Dedifferentiated amniotic fluid mesenchymal stem cell (primary cell): ENCODE data around the gene PIGH.
A peak's percentile ranks its signal among the peaks of the same experiment; 100 is the strongest.
"Not testable (repeated sequence)": the region's sequence is repeated elsewhere in the genome, so short reads cannot be mapped to it uniquely, and the experiment has no call there.

ENCODE experiments used
- DNase-seq: peaks from one replicate; pipeline ENCODE4 v3.0.0-alpha.2; 2016; ENCODE audit errors: extremely low spot score

The PIGH gene

DNA sequence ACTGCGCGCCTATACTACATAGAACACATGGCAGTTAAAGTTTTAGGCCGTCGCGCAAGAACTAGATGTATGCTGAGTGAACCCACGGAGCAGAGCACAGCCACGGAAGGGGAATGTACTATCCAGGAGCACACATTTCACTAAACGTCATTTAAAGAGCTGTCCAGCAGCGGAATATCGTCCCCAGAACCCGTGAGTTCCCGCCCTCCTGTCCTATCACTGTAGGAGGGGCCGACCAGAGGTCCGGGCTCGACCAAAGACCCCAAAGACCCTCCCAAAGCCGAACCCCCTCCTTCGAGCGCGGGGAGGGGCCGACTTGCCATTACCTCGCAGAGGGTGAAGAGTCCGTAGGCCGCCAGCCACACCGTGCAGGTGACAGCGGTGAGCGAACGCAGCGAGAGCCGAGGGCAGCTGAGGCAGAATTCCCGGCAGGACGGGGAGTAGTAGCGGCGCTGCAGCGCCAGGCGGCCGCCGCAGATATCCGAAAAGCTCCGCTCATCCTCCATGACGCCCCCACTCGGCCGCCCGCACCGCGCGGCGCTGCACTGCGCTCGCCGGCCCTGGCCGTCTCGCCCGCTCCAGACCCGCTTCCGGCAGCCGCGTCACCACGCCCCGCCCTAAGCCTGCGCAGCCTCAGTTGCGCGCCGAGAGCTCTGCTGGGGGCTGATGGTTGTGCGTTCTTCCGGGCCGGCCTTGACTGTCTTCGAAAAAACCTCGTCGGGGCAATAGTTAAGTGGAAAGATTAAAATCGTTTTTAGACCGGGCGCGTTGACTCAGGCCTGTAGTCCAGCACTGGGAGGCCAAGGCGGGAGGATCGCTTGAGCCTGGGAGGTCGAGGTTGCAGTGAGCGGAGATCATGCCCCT lies at the start of gene PIGH:
PIGH (minus strand) TSS at position 571 of the 864 bp plus-strand sequence; CDS start at position 506, 65 bp downstream.
- DNase-seq, result peak; percentile 78

DNA sequence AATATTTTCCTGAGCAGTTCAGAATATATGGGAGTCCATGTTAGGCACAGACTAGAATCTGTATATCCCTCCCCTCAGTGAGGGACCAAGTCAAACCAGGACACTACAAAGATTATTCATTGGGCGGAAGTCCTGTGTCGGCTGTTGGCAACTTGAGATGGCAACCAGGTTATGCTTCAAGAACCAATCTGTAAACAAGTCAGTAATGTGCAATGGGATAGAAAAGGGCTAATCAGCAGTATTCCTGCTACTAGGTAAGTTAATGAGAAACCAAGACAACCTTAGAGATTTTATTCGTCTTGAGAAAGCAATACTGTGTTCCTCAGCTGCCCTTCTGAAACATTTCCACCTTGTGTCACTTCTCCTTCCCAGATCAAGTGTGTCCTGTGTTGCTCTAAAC lies 46.1 kb upstream of the PIGH start:
- DNase-seq, result no peak

- DNase-seq, result no peak
Observed at GRCh38 chr14:67645414-67645813, 45.3 kb upstream of the PIGH start.

DNA sequence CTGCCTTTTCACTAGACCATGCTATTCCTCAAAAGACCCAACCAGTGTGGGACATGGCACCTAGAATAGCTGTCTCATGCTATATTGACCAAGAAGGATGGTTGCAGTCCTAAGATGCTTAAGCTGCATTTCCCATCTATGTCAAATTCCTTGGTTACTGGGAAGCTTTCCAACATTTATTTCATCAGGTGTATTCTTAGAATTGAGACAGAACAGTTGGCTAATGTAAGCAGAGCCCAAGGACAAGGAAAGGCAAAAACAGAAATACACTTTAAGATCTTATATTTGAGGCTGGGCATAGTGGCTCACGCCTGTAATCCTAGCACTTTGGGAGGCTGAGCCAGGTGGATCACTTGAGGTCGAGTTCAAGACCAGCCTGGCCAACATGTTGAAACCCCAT lies 44.4 kb upstream of the PIGH start:
- no peak for DNase-seq

- no peak for DNase-seq
Observed at GRCh38 chr14:67643713-67644112, 43.6 kb upstream of the PIGH start.

DNA sequence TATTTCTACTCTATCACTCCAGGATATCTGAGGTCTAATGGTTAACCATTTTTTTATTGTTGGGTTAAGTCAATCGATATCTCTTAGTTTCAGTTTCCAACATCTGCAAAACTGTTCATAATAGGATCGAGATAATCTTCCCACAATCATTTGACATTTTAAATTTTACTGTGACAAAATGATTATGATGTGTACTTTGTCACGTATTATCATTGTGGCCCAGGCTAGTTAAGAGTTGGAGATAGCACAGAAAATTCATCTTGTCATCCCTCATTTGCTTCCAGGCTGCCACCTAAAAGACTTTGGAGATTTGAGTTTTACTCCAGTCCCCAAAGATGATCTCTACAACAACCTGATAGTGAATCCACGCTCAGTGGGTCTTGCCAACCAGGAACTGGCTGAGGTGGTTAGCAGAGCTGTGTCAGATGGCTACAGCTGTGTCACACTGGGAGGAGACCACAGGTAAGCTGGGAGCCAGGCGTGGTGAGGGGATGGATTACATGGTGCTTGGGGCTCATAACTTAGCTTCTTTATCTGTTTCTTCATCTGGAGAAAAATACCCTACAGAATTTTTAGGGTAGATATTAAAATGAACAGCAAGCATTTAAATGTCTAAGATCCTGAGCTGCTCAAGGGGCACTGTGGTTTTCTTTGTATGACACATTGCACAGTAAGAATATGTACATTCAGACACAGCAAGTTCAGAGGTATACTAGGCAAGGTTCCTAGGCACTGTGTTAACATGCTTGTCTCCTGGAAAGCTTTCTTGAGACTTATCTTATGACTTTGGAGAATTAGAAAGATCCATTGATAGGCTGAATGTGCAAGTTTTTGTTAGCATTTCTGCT lies 42.1 kb upstream of the PIGH start:
- no peak for DNase-seq

GRCh38 chr14:67641480-67641879 lies 41.4 kb upstream of the PIGH start:
- DNase-seq, result no peak

- DNase-seq, result no peak
Observed at GRCh38 chr14:67638642-67639041, 38.6 kb upstream of the PIGH start.

DNA sequence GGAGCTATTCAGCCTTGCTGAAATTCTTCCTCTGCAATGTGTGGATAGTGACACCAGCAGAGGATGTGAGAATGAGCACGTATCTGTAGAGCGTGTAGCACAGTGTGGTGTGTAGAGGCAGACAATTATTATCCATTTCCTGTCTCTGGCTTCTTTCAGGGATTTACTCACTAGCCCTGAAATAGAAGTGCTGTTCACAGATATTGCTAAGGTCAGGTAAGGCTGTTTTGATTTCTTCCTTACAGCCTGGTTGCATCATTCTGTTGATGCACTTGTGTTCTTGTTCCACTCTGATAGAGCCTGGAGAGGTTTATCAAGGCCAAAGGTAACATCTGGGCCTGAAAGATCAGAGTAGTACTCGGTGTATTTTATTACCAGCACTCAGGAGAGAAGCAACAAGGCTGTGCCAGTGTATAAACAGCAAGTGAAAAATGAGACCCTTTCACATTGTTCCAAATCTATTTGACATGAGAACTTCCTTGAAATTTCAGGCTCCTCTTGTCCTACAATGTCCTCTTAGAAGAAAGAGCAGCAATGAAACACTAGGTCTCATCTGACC lies 36.4 kb upstream of the PIGH start:
- no peak for DNase-seq

DNA sequence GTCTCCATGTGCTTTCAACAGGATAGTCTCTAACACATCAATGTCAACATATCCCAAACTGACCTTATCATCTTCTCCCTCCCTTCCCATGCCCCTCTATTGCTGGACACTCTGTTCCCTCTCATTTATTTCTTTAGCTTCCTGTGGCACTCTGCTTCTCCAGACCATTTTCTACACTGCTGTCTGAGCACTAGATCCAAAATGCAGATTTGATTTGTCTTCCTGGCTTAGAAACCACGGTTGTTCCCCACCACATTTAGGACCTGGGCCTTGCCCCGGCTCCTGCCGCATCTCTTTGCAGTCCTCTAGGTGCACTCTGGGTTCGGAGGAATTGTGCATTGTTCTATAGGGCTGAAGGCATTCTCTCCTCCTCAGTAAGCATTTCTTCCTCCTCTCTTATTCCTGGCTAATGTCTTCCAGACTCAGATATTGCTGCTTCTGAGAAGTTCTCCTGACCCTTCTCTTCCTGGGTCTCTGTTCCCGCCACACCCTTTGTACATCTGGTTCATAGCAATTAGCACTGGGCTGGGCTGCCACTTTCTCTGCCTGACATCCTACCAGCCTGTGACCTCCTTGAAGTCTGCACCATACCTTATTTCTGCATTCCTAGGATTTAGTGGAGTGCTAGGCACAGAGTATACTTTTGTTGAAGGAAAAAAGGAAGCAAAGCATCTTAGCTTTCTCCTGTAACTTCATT lies 33.5 kb upstream of the PIGH start:
- DNase-seq, result no peak

DNA sequence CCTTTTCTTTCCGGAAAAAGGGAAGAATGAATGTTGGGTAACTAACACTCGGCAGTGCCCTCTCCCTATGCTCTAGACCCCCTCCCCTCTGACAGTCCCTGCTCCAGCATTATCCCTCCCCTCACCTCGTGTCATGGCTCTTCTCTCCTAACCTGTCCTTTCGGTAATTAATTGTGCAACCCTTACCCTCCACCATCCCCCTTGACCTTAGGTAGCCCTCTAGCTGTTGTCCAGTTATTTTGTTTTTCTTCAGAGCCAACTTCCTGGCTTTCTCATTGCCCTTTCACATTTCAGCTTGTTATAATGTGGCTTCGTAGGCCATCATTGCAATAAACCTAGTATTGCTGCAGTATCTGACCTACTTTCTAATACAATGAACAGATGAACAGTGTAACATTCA lies 30.9 kb upstream of the PIGH start:
- no peak for DNase-seq

DNA sequence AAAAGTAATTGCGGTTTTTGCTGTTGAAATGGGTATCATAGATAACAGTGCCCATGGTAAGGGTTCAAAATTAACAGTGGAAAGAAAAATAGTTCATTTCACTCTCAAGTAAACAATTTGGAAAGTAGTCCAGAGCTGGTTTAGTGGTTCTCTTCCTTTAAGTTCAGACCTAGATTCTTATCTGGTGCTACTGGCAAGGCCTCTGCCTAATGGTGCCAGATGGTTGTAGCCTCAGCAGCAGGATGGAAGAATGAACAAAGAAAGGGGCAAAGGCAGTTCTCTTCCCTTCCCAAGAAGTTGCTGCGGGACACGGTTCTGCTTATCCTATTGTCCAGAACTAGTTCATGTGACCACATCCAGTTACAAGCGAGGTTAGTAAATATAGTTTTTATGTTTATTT lies 30.1 kb upstream of the PIGH start:
- no peak for DNase-seq

- no peak for DNase-seq
Observed at GRCh38 chr14:67627519-67627918, 27.5 kb upstream of the PIGH start.

- DNase-seq, result not testable (repeated sequence)
Observed at GRCh38 chr14:67626131-67626530, 26.1 kb upstream of the PIGH start.

- no peak for DNase-seq
Observed at GRCh38 chr14:67623114-67623513, 23.0 kb upstream of the PIGH start.

DNA sequence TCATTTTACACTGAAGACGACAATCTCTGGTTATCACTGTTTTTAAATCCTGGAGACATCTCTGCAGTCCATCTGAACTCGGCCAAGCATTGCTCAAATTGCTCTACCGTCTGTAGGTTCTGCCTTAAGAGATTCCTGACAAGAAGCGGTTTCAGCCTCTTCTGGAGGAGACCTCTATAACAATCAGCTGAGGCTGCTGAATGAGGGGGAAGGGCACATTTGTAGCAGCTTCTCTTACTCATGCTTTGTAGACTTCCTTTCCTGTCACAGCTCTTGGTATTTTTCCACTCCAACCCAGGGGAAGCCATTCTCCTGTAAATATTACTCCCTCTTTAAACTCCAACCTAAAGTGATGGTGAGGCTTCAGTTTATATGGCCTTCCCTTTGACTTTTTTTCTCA lies 22.6 kb upstream of the PIGH start:
- peak; percentile 54 for DNase-seq

- DNase-seq, result no peak
Observed at GRCh38 chr14:67620217-67620785, 20.2 kb upstream of the PIGH start.

DNA sequence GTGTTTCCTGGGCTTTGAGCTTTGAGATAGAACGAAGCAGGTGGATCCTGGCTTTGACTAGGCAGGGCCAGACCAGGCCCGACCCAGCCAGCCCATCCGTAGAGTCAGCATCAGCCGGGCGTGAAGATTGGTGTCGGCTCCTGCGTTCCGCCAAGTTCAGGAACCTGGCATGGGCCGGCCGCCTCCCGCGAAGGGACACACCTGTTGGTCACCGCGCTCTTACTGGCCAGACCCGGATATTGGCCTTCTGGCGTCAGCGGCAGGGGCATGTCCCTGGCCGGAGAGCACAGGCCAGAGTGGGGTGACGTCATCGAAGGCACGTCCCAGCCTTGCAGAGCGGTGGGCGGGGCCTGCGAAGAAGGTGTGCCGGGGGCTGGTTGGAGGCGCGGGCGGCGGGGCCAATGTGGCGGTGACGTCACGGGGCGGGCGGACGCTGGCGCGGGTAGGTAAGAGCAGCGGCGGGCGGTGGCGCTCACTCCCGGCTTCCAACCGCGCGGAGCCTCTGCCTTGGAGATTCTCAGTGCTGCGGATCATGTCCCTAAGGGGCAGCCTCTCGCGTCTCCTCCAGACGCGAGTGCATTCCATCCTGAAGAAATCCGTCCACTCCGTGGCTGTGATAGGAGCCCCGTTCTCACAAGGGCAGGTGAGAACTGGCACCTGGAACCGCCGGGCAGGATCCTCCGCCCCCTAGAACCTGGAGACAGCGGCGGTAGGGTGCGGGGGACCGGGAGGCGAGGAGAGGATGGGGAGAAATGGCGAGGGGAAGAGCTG lies 19.6 kb upstream of the PIGH start, which contains the start of gene ARG2:
ARG2 (plus strand) TSS at position 475 of the 771 bp plus-strand sequence; CDS start at position 533, 58 bp downstream.
- peak; percentile 67 for DNase-seq

DNA sequence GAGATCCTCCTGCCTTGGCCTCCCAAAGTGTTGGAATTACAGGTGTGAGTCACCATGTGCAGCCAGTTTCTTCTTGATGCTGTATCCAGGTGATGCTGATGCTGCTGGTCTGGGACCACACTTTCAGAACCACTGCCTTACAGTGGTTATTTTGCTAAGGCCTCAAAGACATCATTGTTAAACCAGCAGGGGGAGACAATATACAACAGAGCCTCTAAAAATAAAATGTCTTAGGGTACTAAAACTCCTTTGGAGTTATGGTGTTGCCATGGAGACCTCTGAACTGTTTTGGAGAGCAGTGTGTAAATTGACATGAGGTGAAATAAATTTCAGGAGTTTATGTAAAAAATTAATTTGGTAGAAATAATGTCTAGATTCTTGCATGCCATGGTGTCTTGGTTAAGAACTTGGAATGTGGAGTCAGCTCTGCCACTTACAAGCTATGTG lies 18.6 kb upstream of the PIGH start:
- DNase-seq, result peak; percentile 91

DNA sequence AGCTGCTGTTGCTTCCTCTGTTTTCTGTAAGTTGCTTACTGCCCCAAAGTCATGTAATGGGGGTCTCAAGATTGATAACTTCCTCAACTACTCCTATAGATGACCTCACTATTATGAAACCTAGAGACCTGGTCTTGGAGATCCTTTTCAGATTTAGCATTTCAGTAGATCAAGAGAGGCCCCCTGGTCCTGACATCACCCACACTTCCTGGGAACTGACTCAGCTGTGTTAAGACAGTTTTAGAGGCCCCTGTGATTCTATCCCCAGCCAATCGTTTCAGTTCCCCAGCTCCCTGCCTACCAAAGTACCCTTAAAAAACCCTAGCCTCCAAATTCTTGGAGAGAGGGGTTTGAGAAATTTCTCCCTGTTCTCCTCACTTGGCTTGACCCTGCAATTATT lies 10.4 kb upstream of the PIGH start:
- no peak for DNase-seq
